NCI-H1417 (cell line): Measurements from ENCODE around the gene WNT5B.

Experiments
- DNase-seq, 3 experiments: peaks; one replicate each; lab custom pipeline; 2025; lab: John Stamatoyannopoulos, UW

The WNT5B gene

DNA sequence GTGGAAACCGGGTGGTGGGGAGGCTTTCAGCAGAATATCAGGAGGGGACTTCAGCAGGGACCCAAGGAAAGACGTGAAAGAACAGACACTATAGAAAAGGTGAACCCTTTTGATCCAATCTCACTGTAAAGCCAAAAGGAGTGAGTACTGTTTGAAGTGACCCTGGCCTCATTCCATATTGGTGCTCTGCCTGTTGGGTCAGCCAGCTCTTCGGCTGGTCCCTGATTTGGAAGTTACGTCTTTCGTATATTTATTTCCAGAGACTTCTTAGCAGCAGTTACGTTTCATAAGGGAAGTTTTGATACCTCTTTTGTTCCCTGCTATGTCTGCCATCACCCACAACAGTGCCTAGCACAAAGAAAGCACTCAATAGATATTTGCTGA, 21.9 kb downstream of the WNT5B start:
- DNase-seq = no peak

DNA sequence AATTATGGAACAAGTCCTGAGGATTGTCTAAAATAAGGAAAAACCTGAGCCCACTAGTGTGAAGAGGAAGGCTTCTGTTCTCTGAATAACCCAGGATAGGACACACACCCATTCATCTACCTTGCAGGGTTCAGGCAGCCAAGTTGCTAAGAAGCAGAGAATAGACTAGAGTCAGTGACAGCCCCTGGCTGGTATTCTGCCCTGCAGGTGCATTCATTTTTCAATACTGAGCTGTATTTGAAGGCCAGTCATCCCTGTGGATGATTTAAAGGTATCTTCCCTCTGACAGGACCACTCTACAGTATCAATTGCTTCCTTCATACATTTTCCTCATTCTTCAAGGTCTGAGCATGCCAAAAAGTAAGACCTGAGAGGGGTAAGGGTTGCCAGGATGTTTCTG, 22.9 kb downstream of the WNT5B start:
- no peak for DNase-seq

DNA sequence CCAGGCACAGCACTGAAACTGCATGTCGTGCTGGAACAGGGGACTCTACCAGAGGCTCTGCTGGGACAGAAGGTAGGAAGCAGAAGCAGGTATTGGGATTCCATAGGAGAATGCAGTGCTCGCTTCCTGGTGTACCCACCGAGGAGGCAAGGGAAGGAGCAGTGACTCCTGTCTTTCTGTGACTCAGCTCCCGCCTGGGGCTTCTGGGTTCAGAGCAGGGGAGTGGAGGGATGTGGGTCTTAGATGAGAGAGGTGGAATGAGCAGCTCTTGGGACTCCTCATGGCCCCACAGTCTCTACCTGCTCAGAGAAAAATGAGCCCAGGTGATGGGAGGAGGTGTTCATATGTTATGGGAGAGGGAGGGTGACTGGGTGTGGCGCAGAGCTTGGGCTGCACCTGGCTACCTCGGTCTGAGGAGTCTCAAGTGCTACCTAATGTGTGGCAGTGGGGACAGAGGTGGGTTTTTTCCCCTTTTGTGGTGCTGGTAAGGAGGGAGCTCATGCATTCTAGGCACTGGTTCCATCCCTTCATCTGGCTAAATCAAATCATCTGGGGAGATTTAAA, 26.3 kb downstream of the WNT5B start:
- DNase-seq = peak in 1 of 3 experiments; percentile 26

DNA sequence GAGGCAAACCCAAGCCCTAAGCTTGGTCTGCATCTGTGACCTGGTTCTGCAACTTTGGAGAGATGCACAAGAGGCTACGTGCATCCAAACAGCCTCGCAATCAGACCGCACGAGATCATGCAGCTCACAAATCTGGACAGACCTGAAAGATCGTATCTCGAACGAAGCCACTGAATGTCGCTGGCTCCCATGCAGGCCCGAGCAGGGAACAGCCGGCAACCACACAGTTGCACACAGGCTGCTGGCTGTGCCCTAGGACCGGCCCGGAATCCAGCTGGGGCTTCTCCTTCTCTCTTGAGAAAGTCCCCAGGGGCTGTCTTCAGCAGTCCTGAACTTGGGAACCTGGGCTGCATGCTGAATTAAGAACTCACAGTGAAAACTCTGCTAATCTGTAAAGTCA, 27.9 kb downstream of the WNT5B start:
- DNase-seq = no peak

DNA sequence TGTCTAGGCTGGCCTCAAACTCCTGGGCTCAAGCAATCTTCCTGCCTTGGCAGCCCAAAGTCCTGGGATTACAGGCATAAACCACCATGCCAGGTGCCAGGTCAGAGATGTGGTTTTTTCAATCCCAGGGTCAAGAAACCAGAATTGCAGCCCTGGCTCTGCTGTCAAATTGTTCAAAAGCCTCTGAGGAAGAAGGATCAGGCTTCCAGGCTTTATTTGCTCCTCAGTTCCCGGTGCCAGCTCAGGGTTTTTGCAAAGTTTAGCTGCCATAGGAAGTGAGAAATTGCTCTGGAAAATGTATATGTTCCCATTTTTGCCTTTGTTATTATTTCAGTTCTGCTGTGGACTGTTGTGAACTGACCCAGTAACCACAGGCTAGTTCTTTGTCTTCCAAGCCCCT, 28.7 kb downstream of the WNT5B start:
- no peak for DNase-seq

DNA sequence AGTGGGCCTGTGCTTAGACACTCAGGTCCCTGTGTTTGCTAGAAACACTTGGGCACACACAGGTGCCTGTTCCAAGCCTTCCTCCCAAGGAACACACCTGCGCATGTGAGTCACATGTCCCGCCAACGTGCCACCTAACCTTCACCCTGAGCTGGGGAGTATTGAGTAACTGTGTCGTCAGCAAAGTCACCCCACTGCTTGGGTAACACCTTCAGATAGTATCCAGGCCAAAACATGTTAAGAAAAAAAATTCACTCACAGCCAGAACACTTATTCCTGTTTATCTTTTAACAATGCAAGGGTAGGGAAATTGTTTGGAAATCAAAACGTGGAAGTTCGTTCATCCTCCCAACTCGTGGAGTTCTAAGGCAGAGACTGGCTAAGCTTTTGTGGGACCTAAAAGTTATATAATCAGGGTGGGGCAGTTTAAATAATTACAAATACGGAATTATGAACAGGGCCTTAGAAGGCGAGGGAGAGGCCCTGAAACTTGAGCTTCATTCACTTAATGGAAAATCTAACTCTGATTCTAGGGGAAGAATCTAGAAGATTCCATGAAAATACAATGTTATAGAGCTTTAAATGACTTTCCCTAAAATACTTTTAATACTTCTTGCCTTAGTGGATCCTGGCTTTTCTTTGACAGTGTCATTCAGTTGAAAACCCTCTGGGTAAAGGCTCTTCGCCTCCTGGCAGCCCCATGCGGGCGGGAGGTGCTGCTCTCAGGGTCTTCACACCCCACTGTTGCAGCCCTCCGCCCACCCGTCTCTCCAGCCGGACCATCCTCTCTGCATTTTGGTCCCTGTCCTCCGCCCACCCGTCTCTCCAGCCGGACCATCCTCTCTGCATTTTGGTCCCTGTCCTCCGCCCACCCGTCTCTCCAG, 31.5 kb downstream of the WNT5B start:
- DNase-seq = no peak

DNA sequence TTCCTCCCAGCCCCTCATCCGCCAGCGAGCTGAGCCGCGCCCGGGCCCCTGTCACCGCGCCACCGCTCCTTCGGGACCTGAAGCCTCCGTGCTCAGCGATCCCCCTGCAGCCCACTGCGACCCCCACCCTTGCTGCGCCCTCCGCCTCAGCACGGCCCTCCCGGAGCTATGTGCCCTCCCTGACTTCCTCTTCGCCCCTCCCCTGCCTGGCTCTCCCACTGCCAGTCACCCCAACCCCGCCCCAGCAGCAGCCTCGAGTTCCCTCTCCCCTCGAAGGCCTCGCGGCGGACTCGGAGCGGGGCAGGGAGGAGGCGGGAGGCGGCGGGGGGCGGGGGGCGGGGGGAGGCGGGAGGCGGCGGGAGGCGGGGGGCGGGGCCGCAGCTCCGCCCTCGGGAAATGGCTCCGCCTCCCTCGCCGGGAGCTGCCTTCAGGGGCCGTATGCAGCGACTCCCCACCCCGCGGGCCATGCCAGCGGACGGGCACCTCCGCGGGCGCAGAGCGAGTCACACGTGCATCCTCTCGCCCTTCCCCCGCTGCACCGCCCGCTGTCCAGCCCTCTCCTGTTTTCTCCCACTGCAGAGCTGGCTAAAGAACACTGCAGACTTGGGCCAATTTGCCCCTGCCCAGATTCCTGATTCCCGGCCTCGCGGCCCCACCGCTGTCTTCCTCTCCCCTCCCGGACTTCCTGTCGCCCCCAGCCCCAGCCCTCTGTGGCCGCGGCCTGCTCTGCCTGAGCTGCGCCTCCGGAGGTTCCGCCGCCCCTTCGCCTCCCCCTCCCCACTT, 32.7 kb downstream of the WNT5B start:
- DNase-seq = peak; percentile 72 to 92 (median 88)

DNA sequence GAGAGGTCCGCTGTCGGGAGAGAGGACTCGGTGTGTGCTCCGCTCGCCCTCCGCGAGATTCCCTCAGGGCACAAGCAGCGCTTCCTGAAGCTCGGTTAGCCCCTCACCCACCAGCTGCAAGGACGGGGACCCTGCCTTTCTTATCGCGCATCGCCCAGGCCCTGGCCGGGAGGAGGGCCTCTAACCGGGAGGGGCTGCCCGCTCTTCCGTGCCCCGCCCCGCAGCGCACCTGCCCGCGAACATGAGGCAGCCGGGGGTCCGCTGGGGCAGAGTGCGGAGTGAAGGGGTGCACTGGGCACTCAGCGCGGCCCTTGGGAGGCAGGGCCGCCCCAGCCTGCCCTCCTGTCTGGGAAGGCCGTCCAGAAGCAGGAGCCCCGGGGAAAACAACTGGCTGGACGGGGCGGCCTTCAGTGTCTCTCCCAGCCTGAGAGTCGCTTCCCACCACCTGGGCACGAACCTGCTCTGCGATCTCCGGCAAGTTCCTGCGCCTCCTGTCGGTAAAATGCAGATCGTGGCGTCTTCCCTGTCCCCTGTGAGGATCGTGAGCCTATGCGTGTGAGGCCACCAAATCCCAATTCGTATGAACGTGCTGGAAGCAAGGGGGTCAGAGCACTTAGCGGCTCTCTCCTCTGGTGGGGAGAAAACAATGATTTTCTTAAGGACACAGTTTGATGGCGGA, 33.9 kb downstream of the WNT5B start:
- peak; percentile 29 to 52 (median 45) for DNase-seq

DNA sequence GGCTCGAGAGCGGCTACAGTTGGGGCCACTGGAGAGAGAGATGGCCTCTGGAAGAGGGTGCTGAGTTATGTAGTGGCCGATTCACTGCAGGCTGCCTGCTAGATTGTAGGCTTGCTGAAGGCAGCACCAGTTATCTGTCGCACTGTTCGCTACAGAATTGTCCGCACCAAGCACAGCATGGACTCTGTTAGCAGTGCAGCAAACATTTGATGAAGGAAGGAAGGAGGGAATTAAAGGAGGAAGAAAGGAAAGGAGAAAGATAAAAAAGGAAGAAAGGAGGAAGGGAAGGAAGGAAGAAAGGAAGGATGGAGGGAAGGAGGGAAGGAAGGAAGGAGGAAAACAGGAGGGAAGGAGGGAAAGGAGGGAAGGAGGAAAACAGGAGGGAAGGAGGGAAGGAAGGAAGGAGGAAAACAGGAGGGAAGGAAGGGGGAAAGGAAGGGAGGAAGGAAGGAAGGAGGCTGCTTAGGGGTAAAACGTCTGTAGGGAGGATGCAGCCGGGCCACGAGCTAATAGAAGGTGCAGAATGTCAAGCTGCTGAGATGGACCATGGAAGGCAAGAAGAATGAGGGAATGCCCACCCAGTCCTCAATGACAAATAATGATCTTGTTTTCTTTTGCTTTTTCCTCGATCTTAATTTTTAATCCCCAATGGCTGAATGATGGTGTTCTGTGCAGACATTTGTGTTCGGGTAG, 34.6 kb downstream of the WNT5B start:
- DNase-seq = no peak

DNA sequence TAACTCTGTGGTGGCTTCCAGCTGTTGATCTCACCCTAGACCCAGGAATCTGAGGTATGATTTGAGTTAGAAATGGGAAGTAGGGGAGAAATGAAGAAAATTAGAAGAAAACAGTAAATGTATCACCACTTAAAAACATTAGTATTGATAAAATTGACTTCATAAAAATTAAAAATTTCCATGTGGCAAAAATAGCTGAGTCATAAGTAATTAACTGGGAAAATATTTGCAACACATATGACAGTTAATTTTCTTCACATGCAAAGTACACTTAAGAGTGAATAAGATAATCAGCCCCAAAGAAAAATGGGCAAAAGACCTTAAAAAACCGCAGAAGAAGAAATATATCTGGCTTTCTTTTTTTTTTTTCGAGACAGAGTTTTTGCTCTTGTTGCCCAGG, 36.3 kb downstream of the WNT5B start:
- no peak for DNase-seq

DNA sequence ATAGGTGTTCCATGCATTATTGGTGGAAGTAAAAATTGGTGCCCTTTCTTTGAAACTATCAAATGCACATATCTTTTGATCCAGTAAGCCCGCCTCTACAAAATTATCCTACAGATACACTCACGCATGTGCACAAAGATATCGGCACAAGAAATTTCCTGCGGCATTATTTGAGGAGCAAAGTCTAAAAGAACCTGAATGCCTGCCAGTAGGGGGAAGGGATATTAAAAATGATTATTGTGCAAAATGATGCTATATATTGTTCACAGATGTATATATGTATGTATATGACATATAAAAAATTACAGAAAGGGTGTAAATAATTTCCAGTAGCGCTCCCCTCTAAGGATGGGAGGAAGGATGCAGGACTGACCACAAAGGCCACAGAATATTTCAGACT, 37.2 kb downstream of the WNT5B start:
- no peak for DNase-seq

DNA sequence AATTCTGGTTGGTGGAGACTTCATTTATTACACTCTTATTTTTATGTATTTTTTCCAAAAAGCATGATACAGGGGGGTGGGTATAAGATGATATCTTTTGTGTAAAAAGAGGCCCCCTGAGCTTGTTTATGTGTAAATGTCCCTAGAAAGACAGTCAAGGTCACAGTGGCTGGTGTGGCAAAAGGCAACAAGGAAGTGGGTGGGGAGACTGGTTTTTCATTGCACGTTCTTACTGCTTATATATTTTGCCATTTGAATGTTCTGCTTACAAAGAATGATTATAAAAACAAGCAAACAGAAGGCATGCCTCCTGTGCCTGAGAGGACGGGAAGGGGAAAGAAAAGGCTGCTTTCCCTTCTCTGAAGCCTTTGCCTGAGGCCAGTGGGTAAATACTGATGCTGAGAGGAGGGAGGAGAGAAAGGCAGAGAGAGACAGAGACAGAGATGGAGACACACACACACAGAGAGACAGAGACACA, 37.7 kb downstream of the WNT5B start:
- no peak for DNase-seq

DNA sequence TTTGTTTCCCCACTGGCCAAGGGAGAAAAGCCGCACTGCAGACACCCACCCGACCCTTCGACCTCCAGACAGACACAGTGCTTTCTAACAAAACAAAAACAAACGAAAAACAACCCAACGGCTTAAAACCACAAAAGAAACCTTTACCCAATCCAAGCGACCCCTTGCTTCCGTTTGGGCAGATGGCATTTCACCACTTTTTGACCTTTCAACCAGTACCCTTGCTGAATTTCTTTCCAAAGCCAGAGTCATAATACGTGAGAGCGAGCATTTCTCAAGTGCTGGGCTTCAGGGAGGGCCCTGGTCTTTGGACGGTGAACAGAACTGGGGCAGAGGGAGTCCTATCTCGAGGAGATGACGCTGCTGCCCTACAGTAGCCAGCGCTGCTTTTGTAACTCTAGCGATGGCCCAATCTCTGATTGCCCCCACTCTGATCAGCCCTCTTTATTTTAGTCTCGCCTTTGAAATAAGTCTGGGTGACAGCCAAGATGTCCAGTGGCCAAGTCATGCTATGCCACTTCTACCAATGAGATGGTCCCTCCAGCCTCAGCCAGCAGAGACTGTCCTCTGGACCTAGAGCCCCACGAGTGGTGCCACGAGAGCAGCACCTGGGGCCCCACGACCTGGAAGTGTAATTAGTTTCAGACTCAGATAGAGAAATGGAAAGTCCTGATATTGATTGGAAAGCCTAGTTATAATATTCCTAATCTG, 40.0 kb downstream of the WNT5B start:
- no peak for DNase-seq

DNA sequence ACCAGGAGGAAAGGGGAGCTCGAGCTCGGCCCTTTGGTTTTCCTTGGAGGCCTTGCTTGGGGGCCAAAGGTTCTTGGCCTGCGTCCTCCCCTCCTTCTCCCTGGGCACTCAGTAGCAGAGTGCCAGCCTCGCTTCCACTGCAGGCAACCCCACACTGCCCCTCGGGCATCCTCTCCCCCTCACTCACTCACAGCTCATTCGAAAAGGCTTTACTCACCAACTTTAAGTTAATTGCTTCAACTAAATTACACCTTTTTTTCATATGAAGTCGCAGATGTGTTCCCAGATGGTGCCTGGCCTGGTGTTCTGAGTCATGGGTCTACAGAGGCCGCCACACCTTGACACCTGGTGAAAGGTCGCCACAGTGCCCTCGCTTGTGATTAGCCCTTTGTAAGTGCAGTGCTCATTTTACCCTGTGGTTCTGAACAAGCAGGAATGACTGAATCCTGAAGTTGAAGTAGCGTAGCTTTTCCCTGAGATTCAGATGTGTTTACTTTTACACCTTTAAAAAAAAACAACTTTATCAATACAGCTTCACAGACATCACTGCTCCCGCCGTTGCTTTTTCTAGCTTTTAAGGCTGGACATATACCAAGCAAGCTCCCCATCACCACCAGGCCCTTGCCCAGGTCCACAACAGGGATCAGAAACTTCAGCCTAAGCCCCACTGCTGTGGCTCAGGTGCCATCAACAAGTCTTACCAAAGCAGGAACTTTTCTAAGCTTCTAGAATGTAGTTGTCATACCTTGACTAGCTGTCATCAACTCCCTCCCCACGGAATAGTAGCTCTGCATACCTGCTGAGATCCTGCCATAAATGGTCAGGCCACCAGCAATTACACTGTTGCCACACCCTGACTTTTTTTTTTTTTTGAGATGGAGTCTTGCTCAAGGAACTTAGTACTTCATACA, 41.6 kb downstream of the WNT5B start:
- no peak for DNase-seq

DNA sequence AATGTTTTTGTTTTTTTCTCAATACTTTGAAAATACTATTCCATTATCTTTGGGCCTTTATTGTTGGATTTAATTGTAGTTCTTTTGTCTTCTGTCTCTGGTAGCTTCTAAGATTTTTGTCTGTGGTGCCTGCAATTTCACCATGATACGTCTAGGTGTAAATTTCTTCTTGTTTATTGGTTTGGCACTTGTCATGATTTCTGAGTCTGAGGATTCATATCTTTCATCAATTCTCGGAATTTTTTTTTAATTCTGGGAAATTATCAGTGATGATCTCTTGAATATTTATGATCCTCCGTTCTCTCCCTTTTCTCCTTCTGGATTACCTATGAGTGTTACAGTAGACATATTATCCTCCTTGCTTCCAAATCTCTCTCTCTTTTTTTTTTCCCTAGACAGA, 47.0 kb downstream of the WNT5B start:
- DNase-seq = no peak

DNA sequence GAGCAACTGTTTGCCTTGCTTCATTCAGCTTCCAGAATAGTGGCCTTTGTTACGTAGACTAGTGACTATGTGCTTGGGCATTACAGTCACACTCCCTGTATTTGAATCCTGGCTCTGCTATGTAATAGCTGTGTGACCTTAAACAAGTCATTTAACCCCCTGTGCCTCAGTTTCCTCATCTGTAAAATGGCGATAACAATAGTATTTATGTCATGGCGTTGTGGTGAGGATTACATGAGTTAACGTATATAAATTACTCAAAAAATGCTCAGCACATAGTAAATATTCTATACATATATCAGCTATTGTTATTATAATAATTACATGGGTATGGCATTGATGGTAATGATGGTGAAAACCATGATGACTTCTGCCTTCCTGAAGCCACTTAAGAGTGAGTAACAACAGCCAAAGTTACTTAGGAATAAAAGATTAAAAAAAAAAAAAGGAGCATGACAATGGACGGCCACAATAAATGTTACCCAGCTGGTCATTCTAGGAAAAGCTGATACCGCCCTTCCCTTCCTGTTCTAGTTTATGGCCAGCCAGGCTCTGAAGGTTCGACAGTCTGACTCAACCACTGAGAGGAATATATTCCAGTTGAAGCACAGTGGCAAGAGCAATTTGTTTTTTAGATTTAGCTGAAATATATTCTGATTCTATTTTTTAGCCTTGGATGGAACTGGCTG, 51.9 kb downstream of the WNT5B start:
- DNase-seq = no peak

DNA sequence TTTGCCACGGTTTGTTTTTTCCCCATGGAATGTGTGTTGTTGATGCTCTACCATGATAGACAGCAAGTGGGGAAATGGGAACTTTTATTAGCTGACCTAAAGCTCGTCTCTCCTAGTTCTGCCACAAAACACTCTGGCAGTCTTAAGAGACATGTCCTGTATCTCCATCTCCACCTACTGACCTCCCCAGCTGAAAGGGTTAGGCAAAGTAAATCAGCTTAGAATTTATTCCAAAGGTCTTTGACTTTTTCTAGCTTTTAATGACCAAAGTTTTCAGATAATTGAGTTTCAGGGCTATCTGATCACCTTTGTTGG, 52.4 kb downstream of the WNT5B start:
- DNase-seq = no peak

DNA sequence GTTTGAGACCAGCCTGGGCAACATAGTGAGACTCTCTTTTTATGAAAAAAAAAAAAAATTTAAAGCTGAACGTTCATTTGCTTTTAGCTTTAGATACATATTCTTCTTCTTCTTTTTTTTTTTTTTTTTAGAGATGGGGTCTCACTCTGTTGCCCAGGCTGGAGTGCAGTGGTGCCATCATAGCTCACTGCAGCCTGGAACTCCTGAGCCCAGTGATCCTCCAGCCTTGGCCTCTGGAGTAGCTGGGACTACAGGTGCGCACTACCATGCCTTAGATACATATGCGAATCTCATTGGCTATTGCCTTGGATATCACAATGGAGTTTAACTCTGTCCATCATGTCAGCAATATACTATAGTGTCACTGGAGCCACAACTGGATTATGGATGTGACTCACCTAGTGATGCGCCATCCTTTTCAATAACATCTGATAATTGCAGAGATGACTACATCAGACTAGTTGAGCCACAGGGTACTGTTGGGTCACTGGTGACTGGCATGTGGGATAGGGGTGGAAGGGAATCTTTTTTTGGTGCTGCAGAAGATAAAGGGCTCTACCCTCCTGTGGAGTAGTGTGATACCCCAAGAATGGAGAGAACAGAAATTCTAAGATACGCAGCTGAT, 59.2 kb downstream of the WNT5B start:
- no peak for DNase-seq

DNA sequence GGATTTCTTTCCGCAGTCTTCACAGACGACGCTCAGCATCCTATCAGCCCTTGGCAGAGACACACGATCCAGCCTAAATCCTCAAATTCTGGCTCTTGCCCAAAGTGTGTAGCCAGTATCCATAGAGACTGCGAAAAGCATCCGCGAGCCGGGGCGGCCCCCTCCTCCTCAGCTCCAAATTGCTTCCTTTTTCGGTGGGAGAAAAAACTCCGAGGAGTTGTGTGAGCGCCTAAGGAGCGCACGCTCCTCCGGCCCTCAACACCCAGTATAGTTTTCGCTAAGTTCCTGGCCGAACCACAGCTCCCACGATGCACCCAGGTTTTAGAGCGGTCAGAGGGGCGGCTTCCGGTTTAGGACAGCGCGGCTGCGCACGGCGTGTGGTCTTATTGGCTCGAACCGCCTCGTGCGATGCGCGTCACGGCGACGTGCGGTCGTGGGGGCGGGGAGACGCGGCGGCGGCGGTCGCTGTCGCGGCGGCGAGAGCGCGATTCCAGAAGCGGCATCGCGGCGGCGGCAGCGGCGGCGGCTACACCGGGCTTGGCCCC, 61.6 kb downstream of the WNT5B start, which contains the start of gene ADIPOR2:
Gene ADIPOR2, plus strand, starts transcription at position 493 of the 545 bp plus-strand sequence. CDS start 63,274 bp downstream, outside the sequence.
- peak; percentile 96 to 99 (median 98) for DNase-seq
